ENCODE results near the gene SPATA20.

Gene SPATA20

GRCh38 chr17:50604513-50604912 lies 57.5 kb downstream of the SPATA20 start:
- no peak for DNase-seq

- no peak for DNase-seq
Observed at GRCh38 chr17:50605429-50605828, 58.5 kb downstream of the SPATA20 start.
